ENCODE results near the gene DUSP28.
"Not testable (repeated sequence)": the region's sequence is repeated elsewhere in the genome, so short reads cannot be mapped to it uniquely, and the experiment has no call there.

Gene DUSP28

DNA sequence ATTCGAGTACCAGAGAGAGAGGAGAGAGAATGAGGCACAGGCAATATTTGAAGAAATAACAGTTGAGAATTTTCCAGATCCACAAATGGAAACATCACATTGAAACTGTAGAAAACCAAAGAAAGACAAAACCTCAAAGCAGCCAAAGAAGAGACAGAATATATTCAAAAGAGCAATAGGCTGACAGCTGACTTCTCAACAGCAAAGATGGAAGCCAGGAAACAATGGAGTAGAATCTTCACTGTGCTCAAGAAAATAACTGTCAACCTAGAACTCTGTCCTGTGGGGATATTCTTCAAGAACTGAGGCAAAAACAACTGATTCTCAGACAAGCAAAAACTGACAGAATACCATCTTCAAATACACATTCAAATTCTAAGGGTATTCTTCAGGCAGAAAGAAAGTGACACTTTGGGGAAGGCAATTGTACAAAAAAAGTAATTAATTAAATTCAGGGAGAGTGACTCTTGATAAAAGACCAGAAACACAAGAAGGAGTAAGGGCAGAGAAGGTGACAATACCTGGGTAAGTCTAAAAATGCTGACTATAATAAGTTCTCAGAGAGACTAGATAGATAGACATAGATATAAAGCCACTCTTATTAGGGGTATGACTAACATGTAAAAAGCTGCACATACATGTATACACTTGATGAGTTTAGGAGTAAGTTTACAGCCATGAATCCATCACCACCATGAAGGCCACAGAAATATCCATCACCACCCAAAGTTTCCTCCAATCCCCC is 28.0 kb upstream of the DUSP28 start:
- Histone ChIP-seq H3K4me3 (ENCODE audit: low read length) (no peak overlapping the region), H3K9ac (ENCODE audit: low read length) (no peak overlapping the region), H3K36me3 (ENCODE audit: control insufficient read depth, insufficient read depth, low read length) (no peaks in the 10 kb centered on the region), H3K27me3 (ENCODE audit: control insufficient read depth, insufficient read depth, low read length) (no peaks in the 10 kb centered on the region), H3K27ac (ENCODE audit: low read depth, low read length) (no peak overlapping the region), H3K4me1 (ENCODE audit: control insufficient read depth, insufficient read depth, low read length) (no peaks in the 10 kb centered on the region)

DNA sequence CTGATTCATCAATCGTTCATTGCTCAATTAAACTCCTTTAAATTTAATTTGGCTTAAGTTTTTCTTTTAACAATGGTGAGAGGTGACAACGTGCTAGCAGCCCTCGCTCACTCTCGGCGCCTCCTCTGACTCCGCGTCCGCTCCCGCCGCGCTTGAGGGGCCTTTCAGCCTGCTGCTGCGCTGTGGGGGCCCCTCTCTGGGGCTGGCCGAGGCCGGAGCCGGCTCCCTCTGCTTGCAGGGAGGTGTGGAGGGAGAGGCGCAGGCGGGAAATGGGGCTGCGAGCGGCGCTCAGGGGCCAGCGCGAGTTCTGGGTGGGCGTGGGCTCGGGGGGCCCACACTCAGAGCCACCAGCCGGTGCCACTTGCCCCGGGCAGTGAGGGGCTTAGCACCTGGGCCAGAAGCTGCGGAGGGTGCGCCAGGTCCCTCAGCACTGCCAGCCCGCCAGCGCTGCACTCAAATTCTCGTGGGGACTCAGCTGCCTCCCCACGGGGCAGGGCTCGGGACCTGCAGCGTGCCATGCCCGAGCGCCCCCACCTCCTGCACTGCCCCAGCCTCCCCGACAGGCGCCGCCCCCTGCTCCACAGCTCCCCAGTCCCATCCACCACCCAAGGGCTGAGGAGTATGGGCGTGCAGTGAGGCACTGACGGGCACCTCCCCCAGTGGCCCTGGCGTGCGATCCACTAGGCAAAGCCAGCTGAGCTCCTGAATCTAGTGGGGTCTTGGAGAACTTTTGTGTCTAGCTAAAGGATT is 22.0 kb upstream of the DUSP28 start:
- Histone ChIP-seq H3K36me3 (ENCODE audit: control insufficient read depth, insufficient read depth, low read length) (no peaks in the 10 kb centered on the region), H3K27me3 (ENCODE audit: control insufficient read depth, insufficient read depth, low read length) (no peaks in the 10 kb centered on the region), H3K4me3 (ENCODE audit: low read length) (no peak overlapping the region), H3K4me1 (ENCODE audit: control insufficient read depth, insufficient read depth, low read length) (no peaks in the 10 kb centered on the region), H3K9ac (ENCODE audit: low read length) (no peak overlapping the region), H3K27ac (ENCODE audit: low read depth, low read length) (no peak overlapping the region)

DNA sequence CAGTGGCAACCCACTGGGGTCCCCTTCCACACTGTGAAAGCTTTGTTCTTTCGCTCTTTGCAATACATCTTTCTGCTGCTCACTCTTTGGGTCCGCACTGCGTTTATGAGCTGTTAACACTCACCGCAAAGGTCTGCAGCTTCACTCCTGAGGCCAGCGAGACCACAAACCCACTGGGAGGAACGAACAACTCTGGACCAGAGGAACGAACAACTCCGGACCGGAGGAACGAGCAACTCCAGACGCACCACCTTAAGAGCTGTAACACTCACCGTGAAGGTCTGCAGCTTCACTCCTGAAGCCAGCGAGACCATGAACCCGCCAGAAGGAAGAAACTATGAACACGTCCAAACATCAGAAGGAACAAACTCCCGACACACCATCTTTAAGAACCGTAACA is 21.1 kb upstream of the DUSP28 start:
- not testable (repeated sequence) for H3K27ac ChIP-seq (ENCODE audit: low read depth, low read length); H3K36me3 ChIP-seq (ENCODE audit: control insufficient read depth, insufficient read depth, low read length)

DNA sequence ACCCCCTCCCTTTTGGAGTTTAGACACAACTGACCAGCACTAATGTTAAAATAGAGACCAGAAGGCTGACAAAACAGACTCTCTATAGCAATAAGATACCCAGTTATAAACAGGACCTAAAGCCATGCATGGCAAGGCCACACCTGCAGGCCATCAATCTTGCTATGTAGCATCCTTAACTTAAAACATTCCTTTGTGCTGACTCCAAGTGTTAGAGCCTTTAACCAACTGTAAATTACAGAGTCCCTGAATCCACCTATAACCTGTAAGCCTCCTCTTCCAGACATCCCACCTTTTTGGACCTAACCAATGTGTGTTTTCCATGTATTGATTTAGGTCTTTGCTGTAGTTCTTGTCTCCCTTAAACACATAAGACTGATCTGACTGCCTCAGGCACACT is 20.3 kb upstream of the DUSP28 start:
- Histone ChIP-seq H3K27me3 (ENCODE audit: control insufficient read depth, insufficient read depth, low read length) (no peaks in the 10 kb centered on the region), H3K27ac (ENCODE audit: low read depth, low read length) (no peak overlapping the region), H3K9ac (ENCODE audit: low read length) (no peak overlapping the region), H3K4me3 (ENCODE audit: low read length) (no peak overlapping the region), H3K4me1 (ENCODE audit: control insufficient read depth, insufficient read depth, low read length) (no peaks in the 10 kb centered on the region), H3K36me3 (ENCODE audit: control insufficient read depth, insufficient read depth, low read length) (no peaks in the 10 kb centered on the region)

More for the DNA sequence above, 21.1 kb upstream of the DUSP28 start:
- H3K4me1 ChIP-seq (ENCODE audit: control insufficient read depth, insufficient read depth, low read length); H3K4me3 ChIP-seq (ENCODE audit: low read length); H3K27me3 ChIP-seq (ENCODE audit: control insufficient read depth, insufficient read depth, low read length); H3K9ac ChIP-seq (ENCODE audit: low read length): not testable (repeated sequence)

DNA sequence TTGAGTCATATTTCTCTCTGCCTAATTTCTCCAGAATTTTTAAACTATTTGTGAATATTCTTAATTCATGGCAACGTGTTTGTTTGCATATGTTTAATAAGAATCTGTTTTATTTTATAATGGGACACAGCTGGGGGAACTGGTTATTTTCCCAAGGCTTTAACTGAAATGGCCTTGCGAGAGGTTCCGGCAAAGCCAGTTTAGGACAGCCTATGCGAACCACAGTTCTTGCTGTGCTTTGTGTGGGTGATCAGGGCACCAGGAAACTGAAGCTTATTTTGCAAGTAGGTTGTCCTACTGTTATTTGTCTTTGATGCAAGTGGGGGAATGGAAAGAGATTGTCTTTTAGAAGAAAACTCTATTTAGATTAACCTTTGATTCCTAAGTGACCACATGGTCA is 8.9 kb upstream of the DUSP28 start:
- Histone ChIP-seq H3K36me3 (ENCODE audit: control insufficient read depth, insufficient read depth, low read length) (no peaks in the 10 kb centered on the region), H3K4me1 (ENCODE audit: control insufficient read depth, insufficient read depth, low read length) (no peaks in the 10 kb centered on the region), H3K9ac (ENCODE audit: low read length) (no peak overlapping the region), H3K4me3 (ENCODE audit: low read length) (no peak overlapping the region), H3K27ac (ENCODE audit: low read depth, low read length) (no peak overlapping the region), H3K27me3 (ENCODE audit: control insufficient read depth, insufficient read depth, low read length) (no peaks in the 10 kb centered on the region)

DNA sequence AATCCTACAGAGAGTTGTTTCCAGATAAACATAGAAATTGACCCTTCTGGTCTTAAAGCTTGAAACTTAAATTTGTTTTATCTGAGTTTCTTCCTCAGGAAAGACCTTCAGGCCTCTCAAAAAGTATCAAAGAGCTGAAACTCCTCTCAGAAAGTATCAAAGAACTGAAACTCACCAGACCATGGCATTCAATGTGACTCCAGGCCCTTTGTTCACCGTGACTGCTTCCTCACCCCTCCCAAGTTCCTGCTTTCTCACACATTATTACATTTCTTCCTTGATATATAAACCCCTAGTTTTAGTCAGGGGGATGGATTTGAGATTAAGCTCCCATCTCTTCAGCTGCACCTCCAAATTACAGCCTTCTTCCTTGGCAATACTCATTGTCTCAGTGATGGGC is 8.3 kb upstream of the DUSP28 start:
- H3K4me1 ChIP-seq (ENCODE audit: control insufficient read depth, insufficient read depth, low read length): no peaks in the 10 kb centered on the region
- H3K4me3 ChIP-seq (ENCODE audit: low read length): no peak overlapping the region
- H3K36me3 ChIP-seq (ENCODE audit: control insufficient read depth, insufficient read depth, low read length): no peaks in the 10 kb centered on the region
- no peaks in the 10 kb centered on the region for H3K27me3 ChIP-seq (ENCODE audit: control insufficient read depth, insufficient read depth, low read length)
- no peak overlapping the region for H3K9ac ChIP-seq (ENCODE audit: low read length)
- no peak overlapping the region for H3K27ac ChIP-seq (ENCODE audit: low read depth, low read length)

DNA sequence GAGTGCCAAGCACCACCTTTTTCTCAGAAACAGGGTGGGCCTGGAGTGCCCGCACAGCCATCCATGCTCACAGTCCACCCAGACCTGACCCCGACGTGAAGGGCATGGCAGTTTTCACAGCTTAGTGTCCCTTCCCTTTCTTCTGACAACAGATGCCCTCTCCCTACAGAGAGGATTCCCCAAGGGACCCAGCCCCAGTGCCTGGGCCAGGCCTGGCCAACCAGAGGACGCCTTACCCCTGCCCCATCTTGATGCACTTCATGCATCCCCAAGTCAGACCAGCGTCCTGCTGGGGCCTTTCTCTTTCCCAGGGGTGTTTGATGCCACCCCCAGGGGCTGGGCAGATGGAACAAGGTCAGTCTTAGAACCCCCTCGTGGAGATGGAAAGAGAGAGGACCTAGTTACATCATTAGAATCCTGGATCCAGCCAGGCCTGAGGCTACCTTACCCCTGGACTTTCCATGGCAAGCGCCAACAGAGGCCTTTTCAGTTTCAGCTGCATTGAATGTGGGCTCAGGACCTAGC is 6.1 kb upstream of the DUSP28 start:
- H3K4me1 ChIP-seq (ENCODE audit: control insufficient read depth, insufficient read depth, low read length): peaks cover 4% of the 10 kb centered on the region
- no peak overlapping the region for H3K9ac ChIP-seq (ENCODE audit: low read length)
- no peak overlapping the region for H3K4me3 ChIP-seq (ENCODE audit: low read length)
- H3K27ac ChIP-seq (ENCODE audit: low read depth, low read length): no peak overlapping the region
- H3K36me3 ChIP-seq (ENCODE audit: control insufficient read depth, insufficient read depth, low read length): no peaks in the 10 kb centered on the region
- H3K27me3 ChIP-seq (ENCODE audit: control insufficient read depth, insufficient read depth, low read length): no peaks in the 10 kb centered on the region

DNA sequence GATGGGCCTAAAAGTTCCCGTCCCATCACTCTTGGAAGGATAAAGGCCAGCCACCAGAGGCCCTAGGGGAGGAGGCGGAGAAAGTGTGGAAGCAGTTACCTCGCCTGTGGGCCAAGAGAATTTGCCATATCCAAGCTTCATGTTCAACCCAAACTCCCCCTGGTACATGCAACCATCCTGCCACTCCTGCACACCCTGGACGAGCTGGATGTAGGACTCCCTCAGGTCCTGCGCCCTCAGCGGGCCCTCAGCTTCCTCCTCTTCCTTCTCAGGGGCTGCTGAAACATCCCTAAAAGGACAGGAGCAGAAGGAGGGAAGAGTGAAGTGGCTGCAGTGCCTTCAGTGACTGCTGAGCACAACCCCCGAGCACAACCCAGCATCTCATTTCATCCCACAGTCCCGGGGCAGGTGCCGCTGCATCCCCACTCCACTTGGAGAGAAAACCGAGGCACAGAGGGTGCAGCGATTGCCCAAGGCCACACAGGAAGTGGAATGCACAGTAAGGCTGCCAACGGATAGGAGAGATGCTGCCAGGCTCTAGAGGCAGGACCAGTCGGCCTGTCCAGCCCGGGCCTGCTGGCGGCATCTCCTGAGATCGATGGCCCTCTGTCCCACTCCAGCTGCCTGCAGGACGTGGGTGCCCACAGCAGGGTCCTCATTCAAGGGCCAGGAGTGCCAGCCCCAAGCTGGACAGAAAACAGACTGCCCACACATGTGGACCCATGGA is 5.2 kb upstream of the DUSP28 start:
- no peak overlapping the region for H3K4me3 ChIP-seq (ENCODE audit: low read length)
- peaks cover 10% of the 10 kb centered on the region for H3K4me1 ChIP-seq (ENCODE audit: control insufficient read depth, insufficient read depth, low read length)
- H3K9ac ChIP-seq (ENCODE audit: low read length): no peak overlapping the region
- H3K27me3 ChIP-seq (ENCODE audit: control insufficient read depth, insufficient read depth, low read length): no peaks in the 10 kb centered on the region
- H3K36me3 ChIP-seq (ENCODE audit: control insufficient read depth, insufficient read depth, low read length): no peaks in the 10 kb centered on the region
- no peak overlapping the region for H3K27ac ChIP-seq (ENCODE audit: low read depth, low read length)

DNA sequence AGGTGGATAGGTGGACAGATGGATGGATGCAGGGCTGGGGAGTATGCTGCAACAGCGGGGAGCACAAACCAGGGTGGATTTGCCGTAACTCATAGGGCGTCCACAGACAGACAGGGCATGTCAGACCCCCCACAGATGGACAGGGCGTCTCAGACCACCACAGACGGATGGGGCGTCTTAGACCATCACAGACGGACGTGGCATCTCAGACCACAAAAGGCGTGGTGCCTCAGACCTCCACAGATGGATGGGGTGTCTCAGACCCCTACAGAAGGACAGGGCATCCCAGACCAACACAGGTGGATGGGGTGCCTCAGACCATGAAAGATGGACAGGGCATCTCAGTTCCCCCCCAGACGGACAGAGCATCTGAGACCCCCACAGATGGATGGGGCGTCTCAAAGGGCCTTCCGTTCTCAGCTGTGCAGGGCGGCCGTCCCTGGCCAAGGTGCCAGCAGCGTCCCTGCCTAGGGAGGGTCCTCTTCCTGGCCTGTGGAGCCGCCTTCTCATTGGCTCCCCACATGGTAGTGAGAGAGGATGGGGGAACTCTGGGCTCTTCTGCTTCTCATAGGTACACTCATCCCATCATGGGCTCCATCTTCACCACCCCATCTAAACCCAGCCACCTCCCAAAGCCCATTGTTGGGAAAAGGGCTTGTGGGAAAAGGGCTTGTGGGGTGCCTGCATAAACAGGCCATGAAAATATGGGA is 4.5 kb upstream of the DUSP28 start:
- Histone ChIP-seq H3K4me1 (ENCODE audit: control insufficient read depth, insufficient read depth, low read length) (peaks cover 11% of the 10 kb centered on the region), H3K36me3 (ENCODE audit: control insufficient read depth, insufficient read depth, low read length) (no peaks in the 10 kb centered on the region), H3K4me3 (ENCODE audit: low read length) (no peak overlapping the region), H3K27ac (ENCODE audit: low read depth, low read length) (no peak overlapping the region), H3K9ac (ENCODE audit: low read length) (no peak overlapping the region), H3K27me3 (ENCODE audit: control insufficient read depth, insufficient read depth, low read length) (no peaks in the 10 kb centered on the region)

DNA sequence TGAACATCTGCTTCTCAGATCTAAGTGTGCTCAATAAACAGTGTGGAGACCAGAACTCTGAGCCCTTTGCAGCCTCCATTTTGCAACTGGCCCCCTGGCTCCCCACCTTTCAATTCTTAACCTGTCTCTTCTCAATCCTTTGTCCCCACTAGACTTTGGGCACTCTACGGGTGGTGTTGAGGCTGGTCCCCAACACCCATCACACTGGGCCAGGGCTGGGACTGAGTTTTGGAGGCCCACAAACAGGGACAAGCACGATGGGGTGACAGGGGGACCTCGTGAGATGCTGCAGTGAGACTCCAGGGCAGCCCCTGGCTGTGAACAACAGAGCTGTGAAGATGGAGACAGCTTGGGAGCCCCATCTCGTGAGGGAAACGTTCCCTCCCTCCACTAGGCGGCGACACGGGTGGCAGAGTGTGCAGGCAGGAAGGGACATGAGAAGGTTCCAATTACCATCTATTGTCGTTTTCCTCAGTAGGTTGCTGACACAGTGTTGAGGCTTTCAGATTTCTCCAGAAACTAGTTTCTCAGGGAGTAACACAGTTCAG is 3.5 kb upstream of the DUSP28 start:
- peaks cover 16% of the 10 kb centered on the region for H3K4me1 ChIP-seq (ENCODE audit: control insufficient read depth, insufficient read depth, low read length)
- no peak overlapping the region for H3K27ac ChIP-seq (ENCODE audit: low read depth, low read length)
- no peak overlapping the region for H3K9ac ChIP-seq (ENCODE audit: low read length)
- no peaks in the 10 kb centered on the region for H3K36me3 ChIP-seq (ENCODE audit: control insufficient read depth, insufficient read depth, low read length)
- H3K27me3 ChIP-seq (ENCODE audit: control insufficient read depth, insufficient read depth, low read length): no peaks in the 10 kb centered on the region
- no peak overlapping the region for H3K4me3 ChIP-seq (ENCODE audit: low read length)

DNA sequence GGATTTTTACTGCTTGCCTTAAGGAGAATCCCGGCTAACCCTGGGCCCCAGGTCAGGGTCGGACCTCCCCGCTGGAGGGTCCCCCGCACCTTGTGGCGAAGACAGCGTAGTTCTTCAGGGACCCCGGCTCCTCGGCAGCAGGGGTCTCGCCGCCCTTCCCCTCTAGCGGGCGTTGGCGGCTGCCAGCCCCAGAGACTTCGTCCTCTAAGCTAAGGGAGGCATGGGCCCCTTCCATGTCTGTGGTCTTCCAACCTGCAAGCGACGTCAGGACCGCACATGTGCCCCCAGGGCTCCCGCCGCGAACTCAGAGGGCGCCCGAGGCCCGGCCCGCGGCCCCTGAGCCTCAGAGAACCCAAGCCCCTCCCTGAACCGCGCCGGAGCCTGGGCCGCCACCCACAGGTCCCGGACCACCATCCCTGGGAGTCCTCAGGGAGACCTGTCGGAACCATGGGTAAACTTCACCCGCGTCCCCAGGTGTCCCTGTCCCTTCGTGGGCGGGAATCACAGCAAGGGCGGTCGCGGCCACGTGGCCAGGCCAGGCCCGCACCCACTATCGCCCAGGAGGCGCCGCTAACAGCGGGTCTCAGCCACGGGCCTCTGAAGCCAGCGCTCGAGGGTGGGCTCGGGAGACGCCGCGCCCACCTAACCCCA is 2.9 kb upstream of the DUSP28 start:
- H3K4me3 ChIP-seq (ENCODE audit: low read length): peak overlapping the region; percentile 23
- H3K27ac ChIP-seq (ENCODE audit: low read depth, low read length): no peak overlapping the region
- no peaks in the 10 kb centered on the region for H3K27me3 ChIP-seq (ENCODE audit: control insufficient read depth, insufficient read depth, low read length)
- no peaks in the 10 kb centered on the region for H3K36me3 ChIP-seq (ENCODE audit: control insufficient read depth, insufficient read depth, low read length)
- no peak overlapping the region for H3K9ac ChIP-seq (ENCODE audit: low read length)
- peaks cover 18% of the 10 kb centered on the region for H3K4me1 ChIP-seq (ENCODE audit: control insufficient read depth, insufficient read depth, low read length)

All from rectal smooth muscle tissue (tissue), 1 donor.